Activated T-helper 2 cell treated with anti-CD3 and anti-CD28 coated beads, Interferon-gamma antibody, Interleukin-2, Interleukin-4, amounts not matched to agents 10 μg/mL and 5 μg/mL and 100 μg/mL, durations not matched to agents 14 hours and 24 hours and 36 hours (primary cell): ENCODE data around the gene RICTOR. TPM values are rescaled to one million over a fixed set of nuclear protein-coding genes. Genes with fewer than 3 reads are reported as not detected.
"Not testable (repeated sequence)": the region's sequence is repeated elsewhere in the genome, so short reads cannot be mapped to it uniquely, and the experiment has no call there.

Experiments
- DNase-seq: peaks from one replicate; pipeline ENCODE4 v3.0.0; 2021; ENCODE audit warnings: low spot score
- H3K27ac Mint-ChIP-seq: one replicate; pipeline ENCODE4 v1.8.0; 2021; ENCODE audit warnings: mixed read lengths
- H3K27me3 Mint-ChIP-seq: one replicate; pipeline ENCODE4 v1.8.0; 2021; ENCODE audit warnings: low read depth, mixed read lengths
- H3K36me3 Mint-ChIP-seq: one replicate; pipeline ENCODE4 v1.8.0; 2021; ENCODE audit warnings: low read depth, mixed read lengths
- H3K4me1 Mint-ChIP-seq: one replicate; pipeline ENCODE4 v1.8.0; 2021; ENCODE audit warnings: low read depth, mixed read lengths
- H3K4me3 Mint-ChIP-seq: one replicate; pipeline ENCODE4 v1.8.0; 2021; ENCODE audit warnings: low read depth, mild to moderate bottlenecking, moderate library complexity, mixed read lengths
- H3K9me3 Mint-ChIP-seq: one replicate; pipeline ENCODE4 v1.8.0; 2021; ENCODE audit warnings: mixed read lengths
- intact Hi-C: fragments of 100-400 bp; cut with micrococcal nuclease; formaldehyde crosslinking; loops from one replicate; pipeline ENCODE4 v1.15.1; 2023
- total RNA-seq: library from RNA; stranded (reverse); gene quantifications from 2 replicates; pipeline ENCODE4 v1.2.3, GENCODE V29; 2022

RICTOR gene
- total RNA-seq, 1 donor from 2014 or later = 28.2 TPM

DNA sequence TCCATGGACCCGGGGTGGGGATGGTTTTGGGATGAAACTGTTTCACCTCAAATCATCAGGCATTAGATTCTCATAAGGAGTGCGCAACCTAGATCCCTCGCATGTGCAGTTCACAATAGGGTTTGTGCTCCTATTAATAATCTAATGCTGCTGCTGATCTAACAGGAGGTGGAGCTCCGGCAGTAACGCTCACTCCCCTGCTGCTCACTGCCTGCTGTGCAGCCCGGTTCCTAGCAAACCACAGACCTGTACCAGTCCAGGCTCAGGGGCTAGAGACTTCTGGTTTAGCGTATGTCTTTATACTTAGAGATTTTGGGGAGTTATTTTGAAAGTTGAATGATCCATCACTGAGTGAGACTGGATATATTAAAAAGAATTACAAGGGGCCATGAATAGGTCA, 50.2 kb downstream of the RICTOR start:
- intact Hi-C loops = no loop called here
- peaks cover 30% of the 10 kb centered on the region for H3K4me1 Mint-ChIP-seq
- peaks cover 9% of the 10 kb centered on the region for H3K9me3 Mint-ChIP-seq
- peaks cover 58% of the 10 kb centered on the region for H3K36me3 Mint-ChIP-seq
- H3K4me3 Mint-ChIP-seq = no peak overlapping the region
- no peak for DNase-seq
- no peaks in the 10 kb centered on the region for H3K27me3 Mint-ChIP-seq
- H3K27ac Mint-ChIP-seq = no peak overlapping the region

DNA sequence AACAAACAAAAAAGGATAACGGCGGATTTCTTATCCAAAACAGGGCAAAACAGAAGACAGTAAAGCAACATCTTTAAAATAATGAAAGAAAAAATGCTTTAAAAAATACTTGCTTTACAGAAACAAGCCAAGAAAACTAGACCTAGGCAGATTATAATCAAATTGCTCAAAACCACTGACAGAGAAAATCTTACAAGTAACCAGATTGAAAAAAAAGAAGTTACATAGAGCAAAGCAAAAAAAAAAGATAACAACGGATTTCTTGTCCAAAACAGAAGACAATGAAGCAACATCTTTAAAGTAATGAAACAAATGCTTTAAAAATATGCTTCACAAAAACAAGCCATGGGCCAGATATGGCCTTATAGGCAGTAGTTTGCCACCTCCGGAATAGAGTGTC, 51.1 kb downstream of the RICTOR start:
- intact Hi-C loops = no loop called here
- Mint-ChIP-seq H3K27ac (no peak overlapping the region), H3K36me3 (peaks cover 58% of the 10 kb centered on the region), H3K4me1 (peaks cover 30% of the 10 kb centered on the region), H3K4me3 (no peak overlapping the region), H3K27me3 (no peaks in the 10 kb centered on the region), H3K9me3 (peaks cover 5% of the 10 kb centered on the region)
- DNase-seq = no peak

DNA sequence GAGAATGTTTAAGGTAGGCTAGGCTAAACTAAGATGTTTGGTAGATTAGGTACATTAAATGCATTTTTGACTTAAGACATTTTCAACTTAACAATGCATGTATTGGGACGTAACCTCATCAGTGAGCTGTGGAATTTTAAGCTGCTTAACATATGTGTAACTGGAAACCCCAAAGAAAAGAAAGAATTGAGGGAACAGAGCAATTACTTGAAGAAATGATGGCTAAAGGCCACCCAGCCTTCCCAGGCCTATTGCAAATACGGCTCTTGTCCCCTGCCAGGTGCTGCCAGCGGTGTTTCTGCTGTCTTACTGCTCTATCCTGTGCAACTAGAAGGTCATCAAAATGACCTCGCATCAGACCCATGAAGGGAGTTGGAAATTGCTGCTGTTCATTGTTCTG, 52.0 kb downstream of the RICTOR start:
- Mint-ChIP-seq H3K4me1 (peaks cover 37% of the 10 kb centered on the region), H3K9me3 (no peaks in the 10 kb centered on the region), H3K4me3 (no peak overlapping the region), H3K36me3 (peaks cover 62% of the 10 kb centered on the region), H3K27ac (no peak overlapping the region), H3K27me3 (no peaks in the 10 kb centered on the region)
- intact Hi-C loops = no loop called here
- DNase-seq = no peak

DNA sequence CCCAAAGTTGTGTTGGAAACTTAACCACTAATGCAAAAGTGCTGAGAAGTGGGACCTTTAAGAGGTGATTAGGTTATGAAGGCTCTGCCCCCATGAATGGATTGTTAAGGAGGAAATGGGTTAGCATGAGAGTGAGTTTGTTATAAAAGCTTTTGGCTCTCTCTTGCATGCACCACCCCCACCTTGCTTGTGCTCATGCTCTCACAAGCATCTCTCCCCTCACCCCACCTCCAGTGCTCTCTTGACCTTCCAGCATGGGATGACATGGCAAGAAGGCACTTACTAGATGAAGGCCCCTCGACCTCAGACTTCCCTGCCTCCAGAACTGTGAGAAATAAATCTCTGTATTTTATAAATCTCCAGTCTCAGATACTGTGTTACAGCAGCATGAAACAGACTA, 52.8 kb downstream of the RICTOR start:
- no peak for DNase-seq
- H3K9me3 Mint-ChIP-seq = no peaks in the 10 kb centered on the region
- H3K36me3 Mint-ChIP-seq = peaks cover 61% of the 10 kb centered on the region
- intact Hi-C loops = no loop called here
- no peak overlapping the region for H3K27ac Mint-ChIP-seq
- H3K27me3 Mint-ChIP-seq = no peaks in the 10 kb centered on the region
- no peak overlapping the region for H3K4me3 Mint-ChIP-seq
- peaks cover 41% of the 10 kb centered on the region for H3K4me1 Mint-ChIP-seq

DNA sequence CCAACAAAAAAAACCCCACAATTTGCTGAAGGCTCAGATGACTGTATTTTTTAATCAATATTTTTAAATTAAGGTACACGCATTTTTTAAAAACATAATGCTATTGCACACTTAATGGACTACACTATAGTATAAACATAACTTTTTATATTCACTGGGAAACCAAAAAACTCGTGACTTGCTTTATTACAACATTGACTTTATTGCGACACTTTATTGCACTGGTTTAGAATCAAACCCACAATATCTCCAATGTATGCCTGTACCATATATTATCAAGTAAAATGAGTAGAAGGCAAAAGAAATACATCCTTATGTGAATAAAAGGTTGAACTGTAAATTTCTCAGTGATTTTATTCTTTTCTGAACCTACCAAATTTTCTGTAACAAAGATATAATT, 53.7 kb downstream of the RICTOR start:
- peaks cover 45% of the 10 kb centered on the region for H3K4me1 Mint-ChIP-seq
- intact Hi-C loops = no loop called here
- no peaks in the 10 kb centered on the region for H3K9me3 Mint-ChIP-seq
- DNase-seq = no peak
- H3K27ac Mint-ChIP-seq = no peak overlapping the region
- peaks cover 62% of the 10 kb centered on the region for H3K36me3 Mint-ChIP-seq
- H3K27me3 Mint-ChIP-seq = no peaks in the 10 kb centered on the region
- no peak overlapping the region for H3K4me3 Mint-ChIP-seq

DNA sequence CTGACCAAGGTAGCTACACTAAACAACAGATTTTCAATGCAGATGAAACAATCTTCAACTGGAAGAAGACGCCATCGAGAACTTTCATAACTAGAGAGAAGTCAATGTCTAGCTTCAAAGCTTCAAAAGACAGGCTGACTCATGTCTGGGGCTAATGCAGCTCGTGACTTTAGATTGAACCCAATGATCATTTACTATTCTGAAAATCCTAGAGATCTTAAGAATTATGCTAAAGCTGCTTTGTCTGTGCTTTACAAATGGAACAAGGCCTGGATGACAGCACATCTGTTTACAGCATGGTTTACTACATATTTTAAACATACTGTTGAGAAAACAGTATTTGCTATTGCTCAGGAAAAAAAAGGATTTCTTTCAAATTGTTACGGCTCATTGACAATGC, 54.9 kb downstream of the RICTOR start:
- Mint-ChIP-seq H3K27ac (no peak overlapping the region), H3K4me3 (no peak overlapping the region), H3K36me3 (peaks cover 62% of the 10 kb centered on the region), H3K4me1 (peaks cover 38% of the 10 kb centered on the region), H3K27me3 (no peaks in the 10 kb centered on the region), H3K9me3 (no peaks in the 10 kb centered on the region)
- no peak for DNase-seq
- intact Hi-C loops = no loop called here

DNA sequence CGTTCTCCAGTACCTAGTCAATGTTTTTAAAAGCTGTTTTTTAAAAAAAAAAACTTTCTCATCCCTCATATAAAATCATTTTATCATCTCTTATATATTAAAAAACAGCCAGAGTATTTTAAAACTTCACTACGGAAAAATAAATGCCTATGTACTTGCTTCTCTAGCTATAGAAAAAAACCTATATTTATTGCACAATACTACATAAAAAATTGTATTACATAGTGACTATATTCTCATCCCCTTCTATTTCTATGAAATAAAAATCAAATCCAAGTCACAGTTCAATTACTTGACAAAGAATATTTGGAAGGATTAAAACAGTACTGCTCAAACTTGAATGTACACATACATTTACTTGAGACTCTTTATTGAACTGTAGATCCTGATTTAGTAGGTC, 56.7 kb downstream of the RICTOR start:
- intact Hi-C loops = no loop called here
- no peak for DNase-seq
- peaks cover 23% of the 10 kb centered on the region for H3K4me1 Mint-ChIP-seq
- H3K27ac Mint-ChIP-seq = no peak overlapping the region
- H3K4me3 Mint-ChIP-seq = no peak overlapping the region
- peaks cover 9% of the 10 kb centered on the region for H3K9me3 Mint-ChIP-seq
- no peaks in the 10 kb centered on the region for H3K27me3 Mint-ChIP-seq
- H3K36me3 Mint-ChIP-seq = peaks cover 71% of the 10 kb centered on the region

DNA sequence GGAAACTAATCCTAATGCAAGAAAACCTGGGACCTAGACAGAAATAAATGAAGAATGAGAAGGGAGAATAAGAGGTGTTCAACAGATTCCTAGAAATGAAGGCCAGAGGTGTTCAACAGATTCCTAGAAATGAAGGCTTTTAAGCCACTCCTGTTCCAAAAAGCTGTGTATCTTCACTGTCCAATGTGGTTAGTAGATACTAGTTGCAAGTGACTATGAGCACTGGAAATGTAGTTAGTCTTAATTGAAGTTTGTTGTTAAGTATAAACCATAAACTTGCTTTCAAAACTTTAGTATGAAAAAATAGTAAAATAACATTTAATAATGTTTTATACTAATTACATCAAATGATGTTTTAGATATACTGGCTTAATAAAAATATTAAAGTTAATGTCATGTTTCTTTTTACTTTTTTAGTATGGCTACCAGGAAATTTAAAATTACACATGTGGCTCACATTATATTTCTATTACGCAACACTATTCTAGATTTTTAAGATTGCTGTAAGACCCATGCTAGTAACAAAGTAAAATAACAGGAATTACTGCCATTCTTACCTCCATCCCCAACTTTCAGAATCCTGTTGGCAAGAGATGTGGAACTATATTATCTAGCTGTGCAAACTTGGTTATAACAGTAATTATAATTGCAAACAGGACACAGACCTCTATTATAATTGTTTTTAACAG, 57.5 kb downstream of the RICTOR start:
- intact Hi-C loops = no loop called here
- Mint-ChIP-seq H3K27ac (no peak overlapping the region), H3K4me1 (peaks cover 20% of the 10 kb centered on the region), H3K36me3 (peaks cover 74% of the 10 kb centered on the region), H3K9me3 (peaks cover 16% of the 10 kb centered on the region), H3K4me3 (no peak overlapping the region), H3K27me3 (no peaks in the 10 kb centered on the region)
- no peak for DNase-seq

DNA sequence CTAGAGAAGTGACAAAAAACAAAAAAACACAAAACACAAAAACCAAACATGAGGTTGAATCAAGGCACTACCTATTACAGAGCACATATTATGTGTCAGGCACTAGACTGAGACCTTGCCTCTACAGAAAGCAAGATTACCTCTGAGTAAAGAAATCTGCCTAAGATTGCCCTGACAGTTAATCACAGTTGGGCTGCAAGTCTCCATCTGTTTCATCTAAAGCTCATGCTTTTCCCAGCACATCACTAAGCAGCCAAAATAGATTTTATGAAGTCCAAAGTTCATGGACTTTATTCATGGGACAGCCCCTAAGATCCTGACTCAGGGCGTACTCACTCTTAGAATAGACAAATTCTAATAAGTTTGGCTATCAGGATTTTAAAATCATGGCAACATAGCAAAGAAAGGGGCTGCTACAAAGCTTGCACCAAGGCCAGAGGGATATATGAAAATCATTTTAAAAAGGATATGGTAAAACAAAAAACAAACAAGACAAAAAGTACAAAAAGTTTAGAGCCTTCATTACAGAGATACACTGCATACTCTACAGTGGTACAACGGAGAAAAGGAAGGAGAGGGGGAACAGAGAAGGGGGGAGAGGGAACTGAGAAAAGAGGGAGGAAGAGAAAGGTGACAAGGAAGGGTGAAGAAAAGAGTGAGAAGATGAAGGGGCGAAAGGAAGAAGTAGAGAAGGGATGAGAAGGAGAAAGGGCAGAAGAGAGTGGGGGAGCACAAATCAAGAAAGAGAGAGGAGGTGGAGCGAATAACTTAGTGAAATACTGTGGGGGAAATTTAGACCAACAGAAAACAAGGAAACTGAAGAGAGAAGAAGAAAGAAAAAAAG, 58.2 kb downstream of the RICTOR start:
- no peak for DNase-seq
- Mint-ChIP-seq H3K9me3 (peaks cover 24% of the 10 kb centered on the region), H3K27ac (peak overlapping the region; percentile 4), H3K4me1 (peaks cover 20% of the 10 kb centered on the region), H3K4me3 (no peak overlapping the region), H3K27me3 (no peaks in the 10 kb centered on the region), H3K36me3 (peaks cover 75% of the 10 kb centered on the region)
- intact Hi-C loops = no loop called here

DNA sequence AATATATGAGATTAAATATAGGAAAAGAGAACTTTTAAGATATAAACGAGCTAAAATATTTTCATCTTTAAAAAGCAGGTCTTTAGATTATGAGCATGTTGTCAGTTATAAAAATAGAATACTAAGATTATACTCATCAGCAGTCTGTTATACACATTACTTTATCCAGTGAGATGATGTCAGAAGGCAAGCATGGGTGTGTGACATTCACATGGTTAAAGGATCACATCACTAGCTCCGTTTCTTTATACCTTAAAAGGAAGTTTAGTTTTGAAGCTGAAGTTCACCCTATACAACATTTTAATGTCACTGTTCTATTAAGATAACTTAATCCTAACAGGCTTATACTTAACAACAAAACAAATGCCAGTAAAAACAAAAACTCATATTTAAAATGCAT, 59.6 kb downstream of the RICTOR start:
- DNase-seq = no peak
- H3K27me3 Mint-ChIP-seq = no peaks in the 10 kb centered on the region
- H3K9me3 Mint-ChIP-seq = peaks cover 34% of the 10 kb centered on the region
- no peak overlapping the region for H3K4me3 Mint-ChIP-seq
- peaks cover 20% of the 10 kb centered on the region for H3K4me1 Mint-ChIP-seq
- no peak overlapping the region for H3K27ac Mint-ChIP-seq
- H3K36me3 Mint-ChIP-seq = peaks cover 79% of the 10 kb centered on the region
- intact Hi-C loops = no loop called here

DNA sequence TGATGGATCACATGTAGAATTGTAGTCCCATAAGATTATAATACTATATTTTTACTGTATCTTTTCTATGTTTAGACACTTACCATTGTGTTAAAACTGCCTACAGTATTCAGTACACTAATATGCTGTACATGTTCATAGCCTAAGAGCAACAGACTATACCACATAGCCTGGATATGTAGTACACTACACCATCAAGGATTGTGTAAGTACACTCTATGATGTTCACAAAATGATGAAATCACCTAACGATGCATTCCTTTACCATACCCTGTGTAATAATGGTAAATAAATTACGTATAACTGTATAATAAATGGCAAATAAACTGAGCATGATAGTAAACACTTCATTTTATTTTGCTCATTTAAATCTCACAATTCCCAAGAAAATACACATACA, 60.3 kb downstream of the RICTOR start:
- intact Hi-C loops = no loop called here

DNA sequence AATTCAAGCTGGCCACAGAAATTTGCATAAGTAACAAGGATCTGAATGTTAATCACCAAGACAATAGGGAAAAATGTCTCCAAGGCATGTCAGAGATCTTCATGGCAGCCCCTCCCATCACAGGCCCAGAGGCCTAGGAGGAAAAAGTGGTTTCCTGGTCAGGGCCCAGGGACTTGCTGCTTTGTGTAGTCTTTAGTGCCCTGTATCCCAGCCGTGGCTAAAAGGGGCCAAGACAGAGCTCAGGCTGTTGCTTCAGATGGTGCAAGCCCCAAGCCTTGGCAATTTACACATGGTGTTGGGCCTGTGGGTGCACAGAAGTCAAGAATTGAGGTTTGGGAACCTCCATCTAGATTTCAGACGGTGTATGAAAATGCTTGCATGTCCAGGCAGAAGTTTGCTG, 63.2 kb downstream of the RICTOR start:
- intact Hi-C loops, H3K27ac Mint-ChIP-seq, H3K4me3 Mint-ChIP-seq, H3K27me3 Mint-ChIP-seq, DNase-seq: not testable (repeated sequence)
- Mint-ChIP-seq H3K9me3 (peaks cover 34% of the 10 kb centered on the region), H3K4me1 (peaks cover 10% of the 10 kb centered on the region), H3K36me3 (peaks cover 50% of the 10 kb centered on the region)

More for the DNA sequence above, 60.3 kb downstream of the RICTOR start:
- no peak overlapping the region for H3K4me3 Mint-ChIP-seq
- H3K36me3 Mint-ChIP-seq = peaks cover 73% of the 10 kb centered on the region
- H3K4me1 Mint-ChIP-seq = peaks cover 20% of the 10 kb centered on the region
- no peak for DNase-seq
- H3K9me3 Mint-ChIP-seq = peaks cover 34% of the 10 kb centered on the region
- no peaks in the 10 kb centered on the region for H3K27me3 Mint-ChIP-seq
- no peak overlapping the region for H3K27ac Mint-ChIP-seq

DNA sequence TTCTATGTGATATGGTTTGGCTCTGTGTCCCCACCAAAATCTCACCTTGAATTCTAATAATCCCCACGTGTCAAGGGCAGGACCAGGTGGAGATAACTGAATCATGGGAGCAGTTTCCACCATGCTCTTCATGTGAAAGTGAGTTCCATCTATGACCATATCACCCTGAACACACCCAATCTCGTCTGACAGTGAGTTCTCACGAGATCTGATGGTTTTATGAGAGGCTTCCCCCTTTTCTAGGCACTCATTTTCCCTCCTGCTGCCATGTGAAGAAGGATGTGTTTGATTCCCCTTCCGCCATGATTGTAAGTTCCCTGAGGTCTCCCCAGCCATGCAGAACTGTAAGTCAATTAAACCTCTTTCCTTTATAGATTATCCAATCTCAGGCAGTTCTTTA, 64.2 kb downstream of the RICTOR start:
- peaks cover 15% of the 10 kb centered on the region for H3K4me1 Mint-ChIP-seq
- H3K27me3 Mint-ChIP-seq = no peaks in the 10 kb centered on the region
- H3K27ac Mint-ChIP-seq = no peak overlapping the region

More for the DNA sequence above, 64.2 kb downstream of the RICTOR start:
- intact Hi-C loops = loop anchor here (10.0 kb wide), 1 partner anchor 275 kb away; no protein-coding TSS in a partner anchor
- peaks cover 34% of the 10 kb centered on the region for H3K9me3 Mint-ChIP-seq
- H3K4me3 Mint-ChIP-seq = no peak overlapping the region
- H3K36me3 Mint-ChIP-seq = peaks cover 43% of the 10 kb centered on the region
- no peak for DNase-seq
